Measurements from ENCODE around the gene MBOAT1.
A peak's percentile ranks its signal among the peaks of the same experiment; 100 is the strongest.

MBOAT1 gene

GRCh38 chr6:20135677-20136268 is 76.5 kb downstream of the MBOAT1 start:
- DNase-seq (ENCODE audit: low read depth): no peak

DNA sequence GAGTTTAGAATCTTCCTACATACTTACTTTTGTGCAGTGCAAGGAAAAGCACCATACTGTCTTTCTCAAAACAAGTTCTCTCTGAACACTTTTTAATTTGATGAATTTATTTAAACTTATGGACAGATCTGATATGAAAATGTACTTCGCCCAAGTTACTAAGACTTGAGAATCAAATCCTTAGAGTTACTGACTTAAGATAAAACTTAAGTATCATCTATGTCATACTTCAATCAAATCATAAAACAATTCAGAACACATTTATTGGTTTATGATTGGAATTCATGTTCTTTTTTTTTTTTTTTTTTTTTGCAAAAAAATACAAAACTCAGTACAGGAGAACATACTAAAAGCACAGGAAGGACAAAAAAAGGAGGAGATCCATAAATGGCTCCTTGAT is 77.7 kb downstream of the MBOAT1 start:
- no peak for DNase-seq (ENCODE audit: low read depth)

GRCh38 chr6:20129290-20130088 is 82.8 kb downstream of the MBOAT1 start:
- no peak for DNase-seq (ENCODE audit: low read depth)

DNA sequence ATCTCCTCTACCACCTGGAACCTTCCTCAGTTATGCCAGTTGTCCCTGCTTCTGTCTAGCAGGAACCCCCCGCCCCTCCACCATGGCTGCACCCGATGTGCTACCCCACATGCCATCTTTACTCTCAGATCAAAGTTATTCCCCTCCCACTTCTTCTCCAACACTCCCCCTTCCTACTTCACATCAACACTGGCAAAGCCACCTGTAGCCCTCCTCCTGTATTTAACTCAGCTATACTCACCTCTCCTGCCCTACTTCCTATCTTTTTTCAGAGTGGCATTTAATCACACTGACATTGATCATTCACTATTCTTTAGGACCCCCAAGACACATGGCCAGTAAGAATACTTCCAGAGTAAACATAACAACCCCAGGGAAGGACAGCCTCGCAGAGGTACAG is 84.3 kb downstream of the MBOAT1 start:
- DNase-seq (ENCODE audit: low read depth): no peak

DNA sequence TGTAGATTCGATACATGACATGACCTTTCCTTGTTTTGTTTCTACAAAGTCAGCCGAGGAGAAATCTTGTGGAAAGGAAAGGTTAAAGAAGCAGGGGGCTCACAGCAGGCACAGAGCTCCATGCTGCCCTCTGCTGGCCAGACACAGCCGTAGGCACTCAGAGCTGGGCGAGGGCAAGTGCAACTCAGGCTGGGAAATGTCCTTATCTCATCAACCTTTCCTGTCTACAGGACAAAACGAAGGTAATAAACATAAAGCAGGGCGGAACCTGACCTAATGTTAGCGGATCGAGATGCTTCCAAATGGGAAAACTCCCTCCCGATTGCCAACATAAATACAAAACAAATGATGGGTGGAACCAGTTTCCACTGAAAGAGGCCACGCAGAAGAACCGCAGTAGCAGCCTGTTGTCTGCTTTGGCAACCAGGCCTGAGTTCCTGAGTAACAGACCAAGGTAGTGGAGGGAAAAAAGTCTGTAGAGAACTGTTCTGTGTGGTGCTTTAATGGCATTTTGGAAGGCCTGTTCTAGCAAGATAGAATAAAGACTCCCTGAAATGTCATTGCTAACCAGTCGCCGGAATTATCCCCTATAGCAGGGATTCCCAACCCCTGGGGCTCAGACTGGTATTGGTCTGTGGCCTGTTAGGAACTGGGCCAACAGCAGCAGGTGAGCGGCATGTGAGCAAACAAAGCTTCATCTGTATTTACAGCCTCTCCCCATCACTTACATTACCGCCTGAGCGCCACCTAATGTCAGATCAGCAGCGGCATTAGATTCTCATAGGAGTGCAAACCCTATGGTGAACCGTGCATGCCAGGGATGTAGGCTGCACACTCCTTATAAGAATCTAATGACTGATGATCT is 85.2 kb downstream of the MBOAT1 start:
- DNase-seq (ENCODE audit: low read depth): peak; percentile 17

DNA sequence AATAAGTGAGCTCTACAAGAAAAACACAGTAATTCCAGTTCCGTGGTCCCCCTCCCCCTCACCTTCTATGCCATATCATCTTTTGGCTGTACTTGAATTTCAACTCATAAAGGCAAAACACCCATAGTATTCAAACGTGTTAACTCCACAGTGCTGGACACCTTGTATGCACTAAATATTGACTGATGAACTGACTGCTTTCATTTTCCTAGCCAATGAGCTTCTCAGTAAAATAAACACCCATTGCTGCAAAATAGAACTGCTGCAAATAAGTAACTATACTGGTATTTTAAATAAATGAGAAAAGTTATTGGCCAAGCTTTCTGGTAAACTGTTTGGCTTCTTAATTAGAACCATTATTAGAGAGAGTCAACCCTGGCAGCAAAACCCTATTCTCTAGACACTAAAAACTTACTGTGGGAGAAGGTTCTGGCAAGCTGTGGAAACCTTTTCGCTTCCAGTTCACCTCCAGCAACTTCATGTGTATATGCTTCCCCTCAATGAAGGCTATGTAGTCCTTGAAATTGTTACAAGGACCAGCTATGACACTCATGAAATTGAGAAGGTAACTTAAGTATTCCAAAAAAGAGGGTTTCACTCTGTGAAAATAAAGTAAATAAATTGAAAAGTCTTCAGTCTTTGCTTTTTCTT is 86.0 kb downstream of the MBOAT1 start:
- no peak for DNase-seq (ENCODE audit: low read depth)

DNA sequence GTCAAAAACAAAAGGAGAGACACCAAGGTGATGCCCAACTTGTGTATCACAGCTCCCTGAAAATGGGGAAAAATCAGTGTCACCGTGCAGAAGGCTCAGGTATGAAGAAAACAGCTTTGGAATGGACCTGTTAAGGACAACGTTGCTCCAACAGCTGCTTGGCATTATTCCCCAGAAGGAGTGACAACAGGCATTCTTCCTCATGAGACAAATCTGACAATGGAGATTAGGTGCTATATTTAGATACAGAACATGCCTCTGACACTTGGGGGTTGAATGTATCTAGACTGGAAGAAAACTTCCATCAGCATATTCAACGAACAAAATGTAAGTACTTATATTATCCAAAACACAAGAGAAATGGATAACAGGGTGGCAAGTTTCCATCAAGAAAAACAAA is 87.7 kb downstream of the MBOAT1 start:
- DNase-seq (ENCODE audit: low read depth): no peak

DNA sequence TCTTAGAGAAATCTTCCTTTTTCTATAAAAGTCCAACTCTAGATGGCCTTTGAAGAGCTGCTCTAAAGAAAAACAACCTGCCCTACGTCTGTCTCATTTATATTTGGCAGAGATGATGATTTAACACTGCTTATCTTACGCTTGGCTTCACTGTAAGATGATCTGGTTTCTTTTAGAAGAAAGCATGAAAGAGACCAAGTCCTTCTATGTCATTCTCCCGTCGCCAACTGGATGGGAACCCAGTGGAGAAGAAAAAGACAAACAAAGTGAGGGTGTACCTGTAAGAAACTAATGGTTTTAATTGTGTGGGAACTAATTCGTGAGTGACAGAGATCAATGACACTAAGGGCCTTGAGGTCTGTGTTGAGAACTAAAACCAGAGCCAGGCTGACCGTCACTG is 92.8 kb downstream of the MBOAT1 start:
- DNase-seq (ENCODE audit: low read depth): no peak

DNA sequence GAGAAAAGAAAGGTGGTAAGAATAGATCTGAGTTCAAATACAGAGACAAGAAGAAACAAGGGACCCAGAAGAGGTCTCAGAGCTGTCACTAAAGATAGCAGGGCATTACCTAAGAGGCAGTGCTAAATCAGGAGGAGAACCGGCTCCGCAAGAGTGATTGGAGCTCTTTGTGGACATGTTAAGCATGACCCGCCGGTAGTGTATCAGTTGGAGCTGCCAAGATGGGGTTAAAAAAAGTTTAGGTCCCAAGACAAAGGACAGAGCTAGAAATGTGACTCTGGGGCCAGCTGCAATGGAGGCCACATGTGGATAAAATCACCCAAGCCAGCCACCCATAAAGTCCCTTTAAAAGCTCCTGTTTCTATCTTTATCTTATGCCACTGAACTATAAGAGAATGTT is 93.4 kb downstream of the MBOAT1 start:
- no peak for DNase-seq (ENCODE audit: low read depth)

- no peak for DNase-seq (ENCODE audit: low read depth)
Measured at GRCh38 chr6:20117474-20117873, 94.8 kb downstream of the MBOAT1 start.

DNA sequence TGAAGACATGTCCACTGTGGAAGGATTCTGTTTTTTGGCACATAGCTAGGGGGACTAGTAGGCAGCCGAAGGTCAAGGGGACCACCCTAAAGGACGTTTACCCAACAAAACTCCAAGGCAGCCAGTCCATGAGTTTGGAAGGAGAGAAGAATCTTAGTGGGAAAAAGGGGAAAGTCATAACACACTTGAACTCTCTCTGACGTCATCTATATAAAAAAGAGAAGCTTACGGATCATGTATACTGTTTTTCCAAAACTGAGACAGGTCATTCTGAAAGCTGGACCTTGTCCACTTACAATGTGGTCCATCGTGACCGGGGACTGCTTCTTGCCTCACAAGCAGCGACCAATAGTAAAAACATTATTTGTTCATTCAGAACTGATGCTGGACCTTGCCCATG is 95.5 kb downstream of the MBOAT1 start:
- no peak for DNase-seq (ENCODE audit: low read depth)

DNA sequence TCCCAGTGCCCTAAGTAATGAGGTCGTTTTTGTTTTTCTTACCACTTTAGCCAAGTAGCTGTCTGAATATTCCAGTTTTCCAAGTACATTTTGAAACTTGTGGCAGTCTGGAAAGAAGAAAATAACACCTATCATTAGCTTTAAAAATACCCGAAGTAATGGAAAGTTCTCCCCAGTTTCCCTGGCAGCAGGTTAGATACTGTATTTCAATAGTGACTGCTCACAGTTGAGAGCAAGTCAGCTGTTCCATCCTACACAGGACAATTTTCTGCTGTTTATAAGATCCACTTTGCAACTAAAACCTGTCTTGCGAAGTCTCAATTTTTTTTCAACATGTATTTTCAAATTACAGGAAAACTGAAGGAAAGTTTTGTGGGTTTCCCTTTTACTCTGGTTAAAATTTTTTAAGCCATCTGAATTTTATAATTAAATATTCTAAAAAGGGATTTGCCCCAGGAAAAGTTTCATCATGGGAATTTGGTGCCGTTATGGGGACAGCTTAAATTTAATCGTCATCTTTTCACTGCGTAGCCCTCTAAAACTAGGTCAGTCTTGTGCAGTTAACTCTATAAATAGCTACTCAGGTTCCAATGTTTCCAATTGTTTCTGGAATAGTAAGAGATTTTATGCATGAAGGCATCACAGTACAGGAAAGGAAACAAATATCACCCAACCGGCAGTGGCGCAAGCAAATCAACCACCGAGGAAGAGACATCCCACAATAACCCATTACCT is 96.9 kb downstream of the MBOAT1 start:
- no peak for DNase-seq (ENCODE audit: low read depth)

GRCh38 chr6:20113649-20114224 is 98.5 kb downstream of the MBOAT1 start:
- DNase-seq (ENCODE audit: low read depth): no peak

- DNase-seq (ENCODE audit: low read depth): no peak
Measured at GRCh38 chr6:20112841-20113240, 99.4 kb downstream of the MBOAT1 start.

- no peak for DNase-seq (ENCODE audit: low read depth)
Measured at GRCh38 chr6:20112241-20112640, 100.0 kb downstream of the MBOAT1 start.

DNA sequence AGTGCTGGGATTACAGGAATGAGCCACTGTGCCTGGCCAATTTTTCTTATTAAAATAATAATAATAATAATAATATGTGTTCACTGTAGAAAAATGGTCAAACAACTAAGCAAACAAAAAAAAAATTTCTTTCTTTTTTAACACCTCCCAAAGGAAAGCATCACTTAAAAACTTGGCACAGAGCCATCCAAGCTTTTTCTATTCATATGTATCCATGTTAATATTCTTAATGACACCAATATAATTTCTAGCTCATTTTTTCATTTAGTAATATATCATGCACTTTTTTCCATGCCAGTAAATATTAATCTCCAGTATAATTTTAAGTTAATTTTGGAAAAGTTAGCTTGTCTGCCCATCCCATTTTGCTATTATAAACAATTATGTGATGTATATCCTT is 101.8 kb downstream of the MBOAT1 start:
- no peak for DNase-seq (ENCODE audit: low read depth)

GRCh38 chr6:20109526-20109925 is 102.7 kb downstream of the MBOAT1 start:
- no peak for DNase-seq (ENCODE audit: low read depth)

GRCh38 chr6:20105838-20106237 is 106.4 kb downstream of the MBOAT1 start:
- DNase-seq (ENCODE audit: low read depth): no peak

- no peak for DNase-seq (ENCODE audit: low read depth)
Measured at GRCh38 chr6:20104696-20105095, 107.6 kb downstream of the MBOAT1 start.

DNA sequence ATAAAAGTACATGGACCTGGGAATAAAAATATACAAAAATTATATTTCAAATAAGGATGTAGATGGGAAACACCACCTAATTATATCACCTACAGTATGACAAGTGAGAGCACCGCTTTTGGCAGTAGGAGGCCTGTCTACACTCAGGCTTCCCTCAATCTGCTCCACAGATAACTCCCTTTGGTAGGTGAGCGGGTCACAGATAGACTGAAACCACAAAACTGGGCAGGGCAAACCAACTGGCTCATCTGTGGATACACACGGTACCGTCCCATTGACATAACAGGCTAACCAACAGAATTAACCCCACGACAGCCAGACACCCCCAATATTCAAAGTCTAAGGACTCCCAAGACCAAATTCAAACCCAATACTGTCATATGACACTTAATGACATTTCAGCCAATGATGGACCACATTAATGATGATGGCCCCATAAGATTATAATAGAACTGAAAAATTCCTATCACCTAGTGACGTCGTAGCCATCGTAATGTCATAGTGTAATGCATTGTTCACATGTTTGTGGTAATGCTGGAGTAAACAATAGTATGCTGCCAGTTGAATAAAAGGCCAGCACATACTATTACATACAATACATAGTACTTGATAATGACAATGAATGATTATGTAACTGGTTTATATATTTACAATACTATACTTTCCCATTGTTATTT is 109.7 kb downstream of the MBOAT1 start:
- no peak for DNase-seq (ENCODE audit: low read depth)

- no peak for DNase-seq (ENCODE audit: low read depth)
Measured at GRCh38 chr6:20099156-20099555, 113.1 kb downstream of the MBOAT1 start.

Data from activated T-helper 1 cell treated with Interleukin-2 at 50 U/mL for 16 hours (primary cell).